CD4-positive, CD25-positive, alpha-beta regulatory T cell (primary cell): Measurements from ENCODE around the gene PLBD1. TPM values are rescaled to one million over a fixed set of nuclear protein-coding genes. Genes with fewer than 3 reads are reported as not detected.

Experiments
- ATAC-seq, 2 donors: fragments of 150-1000 bp; cut with Tn5 transposase; one replicate each; pipeline ENCODE4 v1.10.0; 2021; ENCODE audit warnings: low read depth in 2 of 2, moderate number of reproducible peaks in 2 of 2, moderate library complexity in 1 of 2
- DNase-seq, 3 donors: peaks; one replicate each; pipeline versions ENCODE4 v3.0.0 to v3.0.0-alpha.2; 2012 to 2022; ENCODE audit warnings: mixed read lengths in 1 of 3
- H3K27ac ChIP-seq: one replicate; pipeline ENCODE4 v1.7.0; 2013; ENCODE audit warnings: mild to moderate bottlenecking, low read length; ENCODE audit not compliant: insufficient read depth, poor library complexity, severe bottlenecking
- H3K27me3 ChIP-seq: one replicate; pipeline ENCODE4 v1.7.0; 2013; ENCODE audit warnings: low read length; ENCODE audit not compliant: control insufficient read depth, insufficient read depth
- H3K36me3 ChIP-seq: one replicate; pipeline ENCODE4 v1.7.0; 2013; ENCODE audit warnings: mild to moderate bottlenecking, low read length, moderate library complexity; ENCODE audit not compliant: control insufficient read depth, insufficient read depth
- H3K4me1 ChIP-seq: 2 replicates; pipeline ENCODE4 v1.7.0; 2013; ENCODE audit warnings: mild to moderate bottlenecking, low read length; ENCODE audit not compliant: insufficient read depth, control insufficient read depth, poor library complexity, severe bottlenecking
- H3K4me3 ChIP-seq: one replicate; pipeline ENCODE4 v1.7.0; 2013; ENCODE audit warnings: low read depth, mild to moderate bottlenecking, low read length, moderate library complexity
- H3K9me3 ChIP-seq, 2 experiments: 1 replicate in 1 of 2; 2 replicates in 1 of 2; pipeline ENCODE4 v1.7.0; 2013; ENCODE audit warnings: low read length in 2 of 2, mild to moderate bottlenecking in 1 of 2, moderate library complexity in 1 of 2; ENCODE audit not compliant: control insufficient read depth in 2 of 2
- H3K27ac Mint-ChIP-seq, 3 donors: one replicate each; pipeline ENCODE4 v1.8.0; 2020 to 2022; ENCODE audit warnings: mild to moderate bottlenecking in 3 of 3, mixed read lengths in 3 of 3, moderate library complexity in 2 of 3
- H3K27me3 Mint-ChIP-seq: one replicate; pipeline ENCODE4 v1.8.0; 2022; ENCODE audit warnings: mild to moderate bottlenecking, mixed read lengths
- H3K36me3 Mint-ChIP-seq: one replicate; pipeline ENCODE4 v1.8.0; 2020; ENCODE audit warnings: mixed read lengths
- H3K4me1 Mint-ChIP-seq, 4 donors: one replicate each; pipeline ENCODE4 v1.8.0; 2020 to 2022; ENCODE audit warnings: mixed read lengths in 4 of 4, mild to moderate bottlenecking in 1 of 4
- H3K4me3 Mint-ChIP-seq, 4 donors: one replicate each; pipeline ENCODE4 v1.8.0; 2020 to 2022; ENCODE audit warnings: mild to moderate bottlenecking in 4 of 4, mixed read lengths in 4 of 4, moderate library complexity in 3 of 4
- H3K9me3 Mint-ChIP-seq, 7 donors: one replicate each; pipeline ENCODE4 v1.8.0; 2020 to 2022; ENCODE audit warnings: mixed read lengths in 7 of 7, mild to moderate bottlenecking in 3 of 7, moderate library complexity in 2 of 7
- polyA plus RNA-seq, 4 donors: library from polyadenylated mRNA; unstranded; fragments of 300-500 nt; fragmentation: Illumina TruSeq; gene quantifications; one replicate each; pipeline ENCODE4 v1.2.3, GENCODE V29; 2021
- total RNA-seq: library from RNA; stranded (reverse); gene quantifications from one replicate; pipeline ENCODE4 v1.2.3, GENCODE V29; 2022

PLBD1 gene
- total and polyA plus RNA-seq, 5 donors from 2014 or later = 0.15 to 1.2 (median 0.39) TPM; not detected in 1

DNA sequence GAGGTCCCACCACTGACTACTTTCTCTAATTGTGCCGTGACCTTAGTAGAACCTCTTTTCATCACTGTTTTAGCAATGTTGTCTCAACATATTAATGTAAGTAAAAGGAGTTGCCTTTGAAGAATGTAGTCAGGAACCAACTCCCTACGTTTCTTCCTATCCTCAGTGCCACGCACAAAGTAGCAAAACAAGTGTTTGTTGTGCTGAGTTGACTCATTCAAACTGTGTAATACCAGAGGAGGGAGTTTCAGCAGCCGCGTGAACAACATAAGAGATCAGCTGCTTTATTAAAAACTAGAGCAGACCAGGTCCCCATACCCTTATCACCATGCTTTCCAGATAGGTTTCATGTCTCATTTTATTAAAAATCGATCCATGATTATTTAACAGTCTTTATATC is 19.1 kb downstream of the PLBD1 start:
- peaks cover 14% of the 10 kb centered on the region for H3K27me3 Mint-ChIP-seq
- H3K9me3 Mint-ChIP-seq = peaks cover 0 to 2% (median 0%) of the 10 kb centered on the region in 7 donors
- no peaks in the 10 kb centered on the region for H3K9me3 ChIP-seq
- ATAC-seq = no peak
- no peaks in the 10 kb centered on the region for H3K4me1 Mint-ChIP-seq
- DNase-seq = no peak
- H3K36me3 Mint-ChIP-seq = peaks cover 3% of the 10 kb centered on the region
- no peaks in the 10 kb centered on the region for H3K36me3 ChIP-seq
- H3K4me1 ChIP-seq = no peaks in the 10 kb centered on the region
- H3K27me3 ChIP-seq = no peaks in the 10 kb centered on the region
- no peak overlapping the region for H3K27ac Mint-ChIP-seq
- H3K4me3 Mint-ChIP-seq = no peak overlapping the region
- H3K4me3 ChIP-seq = no peak overlapping the region
- H3K27ac ChIP-seq = no peak overlapping the region

- Histone ChIP-seq H3K27ac (no peak overlapping the region), H3K4me3 (no peak overlapping the region), H3K27me3 (no peaks in the 10 kb centered on the region), H3K9me3 (no peaks in the 10 kb centered on the region), H3K36me3 (no peaks in the 10 kb centered on the region), H3K4me1 (no peaks in the 10 kb centered on the region)
- ATAC-seq (no peak), DNase-seq (no peak)
- Mint-ChIP-seq H3K9me3 (peaks cover 0 to 2% (median 0%) of the 10 kb centered on the region in 7 donors), H3K4me3 (no peak overlapping the region), H3K36me3 (peaks cover 3% of the 10 kb centered on the region), H3K27ac (no peak overlapping the region), H3K27me3 (peaks cover 10% of the 10 kb centered on the region), H3K4me1 (no peaks in the 10 kb centered on the region)
Observed at GRCh38 chr12:14547571-14547970, 20.1 kb downstream of the PLBD1 start.

- peaks cover 14% of the 10 kb centered on the region for H3K27me3 Mint-ChIP-seq
- Histone ChIP-seq H3K27me3 (no peaks in the 10 kb centered on the region), H3K27ac (no peak overlapping the region)
Observed at GRCh38 chr12:14545144-14546124, 22.2 kb downstream of the PLBD1 start.

DNA sequence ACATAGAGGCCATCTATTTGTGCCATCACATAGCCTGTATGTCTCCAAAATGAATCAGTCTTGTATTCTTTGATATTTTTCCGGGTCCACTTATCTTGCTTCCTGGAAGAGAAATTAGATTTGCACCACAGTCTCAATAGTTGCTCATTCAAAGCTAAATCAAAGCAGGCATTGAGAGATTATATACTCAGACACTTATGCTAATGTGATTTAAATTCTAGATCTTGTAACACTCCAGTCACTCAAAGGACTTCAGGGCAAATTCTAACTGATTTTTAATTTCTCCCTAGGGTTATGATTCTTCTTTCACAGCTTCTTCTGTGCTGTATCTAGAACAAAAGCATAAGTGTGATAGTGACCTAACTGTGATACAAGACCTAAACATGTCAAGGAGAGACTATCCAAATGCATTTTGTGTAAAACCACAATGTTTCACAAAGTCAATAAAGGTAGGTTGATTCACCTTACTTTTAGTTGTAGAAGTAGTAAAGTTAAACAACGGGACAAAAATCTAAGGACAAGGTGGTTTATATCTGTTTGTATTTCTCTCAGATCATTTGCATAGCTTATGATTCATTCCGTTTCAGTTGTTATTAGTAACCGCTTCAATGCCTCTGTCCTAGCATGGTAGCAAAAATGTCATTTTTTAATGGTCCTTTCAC is 26.8 kb downstream of the PLBD1 start:
- no peak overlapping the region for H3K4me3 ChIP-seq
- Mint-ChIP-seq H3K9me3 (peaks cover 0 to 1% (median 0%) of the 10 kb centered on the region in 7 donors), H3K4me3 (no peak overlapping the region), H3K36me3 (no peaks in the 10 kb centered on the region), H3K4me1 (no peaks in the 10 kb centered on the region), H3K27ac (no peak overlapping the region), H3K27me3 (peaks cover 4% of the 10 kb centered on the region)
- H3K36me3 ChIP-seq = no peaks in the 10 kb centered on the region
- H3K9me3 ChIP-seq = no peaks in the 10 kb centered on the region
- H3K27ac ChIP-seq = no peak overlapping the region
- DNase-seq (no peak), ATAC-seq (no peak)
- no peaks in the 10 kb centered on the region for H3K4me1 ChIP-seq
- no peaks in the 10 kb centered on the region for H3K27me3 ChIP-seq

More at GRCh38 chr12:14545144-14546124, 22.2 kb downstream of the PLBD1 start:
- no peaks in the 10 kb centered on the region for H3K4me1 Mint-ChIP-seq
- no peak overlapping the region for H3K4me3 Mint-ChIP-seq
- no peaks in the 10 kb centered on the region for H3K36me3 ChIP-seq
- no peak for DNase-seq
- H3K4me1 ChIP-seq = no peaks in the 10 kb centered on the region
- no peak for ATAC-seq
- H3K4me3 ChIP-seq = no peak overlapping the region
- peaks cover 3% of the 10 kb centered on the region for H3K36me3 Mint-ChIP-seq
- peak overlapping the region in 1 of 3 donors; percentile 28 for H3K27ac Mint-ChIP-seq
- H3K9me3 ChIP-seq = no peaks in the 10 kb centered on the region
- H3K9me3 Mint-ChIP-seq = peaks cover 0 to 2% (median 0%) of the 10 kb centered on the region in 7 donors

GRCh38 chr12:14537088-14537487 is 30.6 kb downstream of the PLBD1 start:
- H3K27ac ChIP-seq = no peak overlapping the region
- H3K9me3 ChIP-seq = no peaks in the 10 kb centered on the region
- Mint-ChIP-seq H3K4me3 (no peak overlapping the region), H3K27me3 (peaks cover 4% of the 10 kb centered on the region), H3K4me1 (no peaks in the 10 kb centered on the region), H3K9me3 (peaks cover 0 to 4% (median 0%) of the 10 kb centered on the region in 7 donors), H3K36me3 (no peaks in the 10 kb centered on the region), H3K27ac (no peak overlapping the region)
- H3K4me1 ChIP-seq = no peaks in the 10 kb centered on the region
- no peaks in the 10 kb centered on the region for H3K27me3 ChIP-seq
- DNase-seq (no peak), ATAC-seq (no peak)
- H3K36me3 ChIP-seq = no peaks in the 10 kb centered on the region
- H3K4me3 ChIP-seq = no peak overlapping the region

GRCh38 chr12:14532152-14532551 is 35.5 kb downstream of the PLBD1 start:
- no peaks in the 10 kb centered on the region for H3K4me1 ChIP-seq
- H3K9me3 Mint-ChIP-seq = peaks cover 0 to 5% (median 0%) of the 10 kb centered on the region in 7 donors
- no peak overlapping the region for H3K4me3 ChIP-seq
- H3K27ac Mint-ChIP-seq = no peak overlapping the region
- H3K27me3 ChIP-seq = no peaks in the 10 kb centered on the region
- no peaks in the 10 kb centered on the region for H3K4me1 Mint-ChIP-seq
- H3K27me3 Mint-ChIP-seq = no peaks in the 10 kb centered on the region
- H3K9me3 ChIP-seq = no peaks in the 10 kb centered on the region
- H3K4me3 Mint-ChIP-seq = no peak overlapping the region
- DNase-seq (no peak), ATAC-seq (no peak)
- H3K27ac ChIP-seq = no peak overlapping the region
- H3K36me3 ChIP-seq = no peaks in the 10 kb centered on the region
- H3K36me3 Mint-ChIP-seq = no peaks in the 10 kb centered on the region

DNA sequence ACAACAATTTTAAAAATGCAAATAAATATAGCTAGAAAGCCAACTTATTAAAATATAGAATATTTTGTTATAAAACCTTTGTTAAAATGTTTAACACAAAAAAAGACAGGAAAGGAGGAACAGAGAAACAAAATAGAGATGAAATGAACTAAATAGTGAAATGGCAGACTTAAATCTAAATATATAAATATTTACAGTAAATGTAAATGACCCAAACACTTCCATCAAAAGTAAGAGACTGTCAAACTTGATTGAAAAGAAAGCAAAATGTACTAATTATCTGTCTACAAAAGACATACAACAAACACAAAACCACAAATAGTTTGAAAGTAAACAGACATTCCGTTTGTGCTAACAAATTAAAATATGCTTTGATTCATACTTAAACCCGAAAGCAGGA is 41.7 kb downstream of the PLBD1 start:
- Histone ChIP-seq H3K4me3 (no peak overlapping the region), H3K27ac (no peak overlapping the region), H3K4me1 (no peaks in the 10 kb centered on the region), H3K27me3 (peaks cover 2% of the 10 kb centered on the region), H3K36me3 (no peaks in the 10 kb centered on the region), H3K9me3 (peaks cover 15 to 26% of the 10 kb centered on the region in 2 experiments)
- H3K27ac Mint-ChIP-seq = no peak overlapping the region
- H3K4me3 Mint-ChIP-seq = no peak overlapping the region
- no peaks in the 10 kb centered on the region for H3K4me1 Mint-ChIP-seq
- ATAC-seq (no peak), DNase-seq (no peak)
- H3K27me3 Mint-ChIP-seq = peaks cover 20% of the 10 kb centered on the region
- no peaks in the 10 kb centered on the region for H3K36me3 Mint-ChIP-seq
- H3K9me3 Mint-ChIP-seq = peaks cover 4 to 42% (median 16%) of the 10 kb centered on the region in 7 donors
